Testis (tissue), 3 donors: Measurements from ENCODE around the gene STK36. TPM values are rescaled to one million over a fixed set of nuclear protein-coding genes. Genes with fewer than 3 reads are reported as not detected.
A peak's percentile ranks its signal among the peaks of the same experiment; 100 is the strongest.

Experiments
- DNase-seq: peaks from one replicate; pipeline ENCODE4 v3.0.0-alpha.2; 2019
- H3K27ac ChIP-seq, 2 donors: fragments of 200-600 bp; sonication (generic); one replicate each; pipeline ENCODE4 v1.5.1; 2019
- H3K27me3 ChIP-seq: fragments of 200-600 bp; sonication (generic); one replicate; pipeline ENCODE4 v1.5.1; 2019
- H3K36me3 ChIP-seq: fragments of 200-600 bp; sonication (generic); one replicate; pipeline ENCODE4 v1.5.1; 2017; ENCODE audit warnings: low read depth; ENCODE audit errors: missing control alignments
- H3K4me1 ChIP-seq: fragments of 200-600 bp; sonication (generic); one replicate; pipeline ENCODE4 v1.5.1; 2019
- H3K4me3 ChIP-seq, 2 donors: fragments of 200-600 bp; sonication (generic); one replicate each; pipeline ENCODE4 v1.5.1; 2017 to 2019
- H3K9me3 ChIP-seq: fragments of 200-600 bp; sonication (generic); one replicate; pipeline ENCODE4 v1.5.1; 2017
- CTCF ChIP-seq, 3 experiments: fragments of 450-650 bp in 2 of 3; fragments of 200-600 bp in 1 of 3; sonication (generic) in 1 of 3; IDR thresholded peaks; one replicate each; pipeline ENCODE4 v1.5.1; 2016 to 2019; ENCODE audit warnings: antibody characterized with exemption in 3 of 3, mild to moderate bottlenecking in 2 of 3, moderate library complexity in 1 of 3
- POLR2A ChIP-seq: fragments of 450-650 bp; IDR thresholded peaks from one replicate; pipeline ENCODE4 v1.6.1; 2017; ENCODE audit warnings: antibody characterized with exemption, mild to moderate bottlenecking, moderate library complexity
- WGBS, 2 donors: methylation state at CpG; one replicate each; pipeline ENCODE4 v1.1.5; 2018; 5-methylcytosine and 5-hydroxymethylcytosine counted together
- intact Hi-C: fragments of 100-400 bp; cut with DNase I; formaldehyde crosslinking; loops from one replicate; pipeline ENCODE4 v1.15.1; 2023; ENCODE audit warnings: low total_unique reads
- polyA plus RNA-seq: library from polyadenylated mRNA; stranded (reverse); fragments of 350-450 nt; fragmentation: Illumina TruSeq; extraction: RNeasy Lipid Tissue Mini Kit (QIAGEN cat#74804); gene quantifications from one replicate; pipeline ENCODE4 v1.2.3, GENCODE V29; 2014; ENCODE audit warnings: low read depth, low replicate concordance; ENCODE audit not compliant: insufficient read depth
- total RNA-seq, 2 donors: library from RNA; depleted of rRNA; stranded (reverse); fragments of >200 nt; gene quantifications; one replicate each; pipeline ENCODE4 v1.2.3, GENCODE V29; 2016

The STK36 gene
- total and polyA plus RNA-seq, 3 donors from 2014 or later: 153 to 186 (median 168) TPM

- intact Hi-C loops: no loop called here
- peaks cover 10% of the 10 kb centered on the region for H3K4me1 ChIP-seq
- no peak overlapping the region for H3K4me3 ChIP-seq
- peak; percentile 92 for DNase-seq
- no peaks in the 10 kb centered on the region for H3K36me3 ChIP-seq
- no peak for TF ChIP-seq CTCF (IDR thresholded peaks at IDR 0.05)
- no peak for TF ChIP-seq POLR2A
- H3K9me3 ChIP-seq: no peaks in the 10 kb centered on the region
- peak overlapping the region; percentile 34 to 57 for H3K27ac ChIP-seq
- 69 to 71% methylated on average over 10 of the region's 10 CpGs for WGBS, 2 donors
- H3K27me3 ChIP-seq: no peaks in the 10 kb centered on the region
Measured at GRCh38 chr2:218745559-218746469, 73.9 kb downstream of the STK36 start.

- 92 to 100% methylated on average over 1 of the region's 1 CpG for WGBS, 2 donors
- TF ChIP-seq CTCF (IDR thresholded peaks at IDR 0.05): no peak
- Histone ChIP-seq H3K4me1 (peaks cover 10% of the 10 kb centered on the region), H3K27me3 (no peaks in the 10 kb centered on the region), H3K27ac (peak overlapping the region; percentile 29 to 50), H3K36me3 (no peaks in the 10 kb centered on the region), H3K4me3 (no peak overlapping the region), H3K9me3 (no peaks in the 10 kb centered on the region)
- intact Hi-C loops: no loop called here
- DNase-seq: no peak
Measured at GRCh38 chr2:218746470-218746795, 74.5 kb downstream of the STK36 start.

- Histone ChIP-seq H3K36me3 (no peaks in the 10 kb centered on the region), H3K27ac (peak overlapping the region in 1 of 2 donors; percentile 37)
- intact Hi-C loops: no loop called here
Measured at GRCh38 chr2:218746960-218747359, 75.1 kb downstream of the STK36 start.

GRCh38 chr2:218748741-218749441 is 77.0 kb downstream of the STK36 start:
- Histone ChIP-seq H3K4me1 (peaks cover 10% of the 10 kb centered on the region), H3K36me3 (no peaks in the 10 kb centered on the region), H3K4me3 (no peak overlapping the region), H3K27ac (no peak overlapping the region), H3K9me3 (no peaks in the 10 kb centered on the region), H3K27me3 (no peaks in the 10 kb centered on the region)
- TF ChIP-seq POLR2A (no peak), CTCF (IDR thresholded peaks at IDR 0.05) (no peak)
- no peak for DNase-seq
- intact Hi-C loops: no loop called here
- WGBS, 2 donors: 93 to 94% methylated on average over 8 of the region's 8 CpGs

More at GRCh38 chr2:218746960-218747359, 75.1 kb downstream of the STK36 start:
- WGBS, 2 donors: 78 to 86% methylated on average over 10 of the region's 10 CpGs
- DNase-seq: peak; percentile 26
- no peak for TF ChIP-seq POLR2A
- no peak for TF ChIP-seq CTCF (IDR thresholded peaks at IDR 0.05)
- Histone ChIP-seq H3K4me3 (no peak overlapping the region), H3K4me1 (peaks cover 10% of the 10 kb centered on the region), H3K27me3 (no peaks in the 10 kb centered on the region), H3K9me3 (no peaks in the 10 kb centered on the region)

Other genes starting within 250 kb of the STK36 start
- 10 to 100 TPM; 39.3 to 81.4 TPM for gene USP37, start 103.7 kb upstream of the STK36 start, total RNA-seq
- gene USP37, start 103.7 kb upstream of the STK36 start, polyA plus RNA-seq: 26.7 TPM
- gene CNOT9, start 103.2 kb upstream of the STK36 start, total RNA-seq: 100 to 1,000 TPM; 118 to 129 TPM
- gene CNOT9, start 103.2 kb upstream of the STK36 start, polyA plus RNA-seq: 55.4 TPM
- 1 to 10 TPM; 8.2 to 9.0 TPM for gene PLCD4, start 64.2 kb upstream of the STK36 start, total RNA-seq
- 13.9 TPM for gene PLCD4, start 64.2 kb upstream of the STK36 start, polyA plus RNA-seq
- 10 to 100 TPM; 32.7 to 39.3 TPM for gene ZNF142, start 12.5 kb upstream of the STK36 start, total RNA-seq
- gene ZNF142, start 12.5 kb upstream of the STK36 start, polyA plus RNA-seq: 23.3 TPM
- gene BCS1L, start 12.4 kb upstream of the STK36 start, total RNA-seq: 10 to 100 TPM; 37.0 to 39.4 TPM
- 22.3 TPM for gene BCS1L, start 12.4 kb upstream of the STK36 start, polyA plus RNA-seq
- gene RNF25, start 84 bp upstream of the STK36 start, total RNA-seq: 10 to 100 TPM; 26.0 to 36.0 TPM
- gene RNF25, start 84 bp upstream of the STK36 start, polyA plus RNA-seq: 57.8 TPM
- gene TTLL4, start 38.7 kb downstream of the STK36 start, total RNA-seq: 10 to 100 TPM; 86.0 to 96.9 TPM
- gene TTLL4, start 38.7 kb downstream of the STK36 start, polyA plus RNA-seq: 141 TPM
- 10 to 100 TPM; 37.2 to 62.8 TPM for gene CYP27A1, start 110.1 kb downstream of the STK36 start, total RNA-seq
- gene CYP27A1, start 110.1 kb downstream of the STK36 start, polyA plus RNA-seq: 30.2 TPM
- gene PRKAG3, start 159.7 kb downstream of the STK36 start, total RNA-seq: under 1 TPM; 0.25 to 0.39 TPM
- gene PRKAG3, start 159.7 kb downstream of the STK36 start, polyA plus RNA-seq: 0.40 TPM
- 10 to 100 TPM in 1 of 2 donors, 1 to 10 TPM in 1; 5.5 to 46.5 TPM for gene WNT6, start 187.7 kb downstream of the STK36 start, total RNA-seq
- 2.7 TPM for gene WNT6, start 187.7 kb downstream of the STK36 start, polyA plus RNA-seq
- 1 to 10 TPM; 1.5 to 2.5 TPM for gene WNT10A, start 208.8 kb downstream of the STK36 start, total RNA-seq
- 2.1 TPM for gene WNT10A, start 208.8 kb downstream of the STK36 start, polyA plus RNA-seq